ACHN (cell line): ENCODE measurements around the gene CNOT6L.
"Not testable (repeated sequence)": the region's sequence is repeated elsewhere in the genome, so short reads cannot be mapped to it uniquely, and the experiment has no call there.

ENCODE experiments used
- DNase-seq: peaks from one replicate; pipeline ENCODE4 v3.0.0-alpha.2; 2015
- in situ Hi-C: cut with HindIII; loops from 2 replicates; pipeline ENCODE4 v1.10.0; 2017; ENCODE audit warnings: low sequenced_read_pairs, low pct_ligation_motif_present, low pct_unique_long_range_greater_than_20kb

Gene CNOT6L

GRCh38 chr4:77790146-77790545 is 29.0 kb downstream of the CNOT6L start:
- no peak for DNase-seq
- in situ Hi-C loops, result no loop called here

- in situ Hi-C loops, result no loop called here
- DNase-seq, result no peak
These were observed 30.2 kb downstream of the CNOT6L start for GRCh38 chr4:77788990-77789389.

- no peak for DNase-seq
- in situ Hi-C loops, result no loop called here
These were observed 31.2 kb downstream of the CNOT6L start for GRCh38 chr4:77787969-77788368.

GRCh38 chr4:77785669-77786068 is 33.5 kb downstream of the CNOT6L start:
- in situ Hi-C loops, result no loop called here
- no peak for DNase-seq

- in situ Hi-C loops, result no loop called here
These were observed 35.3 kb downstream of the CNOT6L start for GRCh38 chr4:77783895-77784294.

GRCh38 chr4:77782102-77782835 is 36.9 kb downstream of the CNOT6L start:
- no peak for DNase-seq
- in situ Hi-C loops, result no loop called here

More at GRCh38 chr4:77783895-77784294, 35.3 kb downstream of the CNOT6L start:
- no peak for DNase-seq

GRCh38 chr4:77780762-77781161 is 38.4 kb downstream of the CNOT6L start:
- in situ Hi-C loops, DNase-seq: not testable (repeated sequence)

- no peak for DNase-seq
- in situ Hi-C loops, result no loop called here
These were observed 41.9 kb downstream of the CNOT6L start for GRCh38 chr4:77777135-77777807.

GRCh38 chr4:77776182-77777134 is 42.7 kb downstream of the CNOT6L start:
- DNase-seq, result no peak
- in situ Hi-C loops, result no loop called here

GRCh38 chr4:77773101-77773500 is 46.1 kb downstream of the CNOT6L start:
- in situ Hi-C loops, result no loop called here
- DNase-seq, result no peak

- in situ Hi-C loops, result no loop called here
- no peak for DNase-seq
These were observed 47.6 kb downstream of the CNOT6L start for GRCh38 chr4:77771566-77771965.

- DNase-seq, result no peak
- in situ Hi-C loops, result no loop called here
These were observed 53.4 kb downstream of the CNOT6L start for GRCh38 chr4:77765720-77766119.

- no peak for DNase-seq
- in situ Hi-C loops, result no loop called here
These were observed 56.6 kb downstream of the CNOT6L start for GRCh38 chr4:77762531-77762930.

GRCh38 chr4:77761595-77761994 is 57.6 kb downstream of the CNOT6L start:
- in situ Hi-C loops, result no loop called here
- no peak for DNase-seq

- in situ Hi-C loops, result no loop called here
- DNase-seq, result no peak
These were observed 60.4 kb downstream of the CNOT6L start for GRCh38 chr4:77758804-77759203.

GRCh38 chr4:77751764-77752163 is 67.4 kb downstream of the CNOT6L start:
- no peak for DNase-seq
- in situ Hi-C loops, result no loop called here

GRCh38 chr4:77745792-77746191 is 73.4 kb downstream of the CNOT6L start:
- no peak for DNase-seq
- in situ Hi-C loops, result no loop called here

GRCh38 chr4:77742054-77742453 is 77.1 kb downstream of the CNOT6L start:
- in situ Hi-C loops, result no loop called here
- DNase-seq, result no peak

- DNase-seq, result no peak
- in situ Hi-C loops, result no loop called here
These were observed 78.7 kb downstream of the CNOT6L start for GRCh38 chr4:77740480-77740879.
